AG09319 (cell line): ENCODE measurements around the gene CNTNAP2.

Source experiments
- DNase-seq: peaks from one replicate; pipeline ENCODE4 v3.0.0-alpha.2; 2010; ENCODE audit warnings: low read depth; ENCODE audit errors: extremely low read depth
- CTCF ChIP-seq: IDR thresholded peaks from 2 replicates; pipeline ENCODE4 v1.5.1; 2011; ENCODE audit warnings: low read depth, mild to moderate bottlenecking, inconsistent platforms, low read length, moderate library complexity

CNTNAP2 gene

GRCh38 chr7:147298611-147299043 is 1182.0 kb downstream of the CNTNAP2 start:
- DNase-seq = no peak
- TF ChIP-seq CTCF = no peak

GRCh38 chr7:147300293-147300692 is 1183.7 kb downstream of the CNTNAP2 start:
- DNase-seq = no peak
- no peak for TF ChIP-seq CTCF

- DNase-seq = no peak
- TF ChIP-seq CTCF = no peak
Measured at GRCh38 chr7:147304376-147304775, 1187.8 kb downstream of the CNTNAP2 start.

GRCh38 chr7:147305827-147306226 is 1189.2 kb downstream of the CNTNAP2 start:
- no peak for DNase-seq
- TF ChIP-seq CTCF = no peak

- DNase-seq = no peak
- no peak for TF ChIP-seq CTCF
Measured at GRCh38 chr7:147308539-147308938, 1191.9 kb downstream of the CNTNAP2 start.

- no peak for TF ChIP-seq CTCF
- DNase-seq = no peak
Measured at GRCh38 chr7:147311336-147311735, 1194.7 kb downstream of the CNTNAP2 start.

GRCh38 chr7:147321504-147321903 is 1204.9 kb downstream of the CNTNAP2 start:
- TF ChIP-seq CTCF = no peak
- no peak for DNase-seq
